Coronary artery (tissue), 2 donors: Measurements from ENCODE around the gene AHCY.
"Not testable (repeated sequence)": the region's sequence is repeated elsewhere in the genome, so short reads cannot be mapped to it uniquely, and the experiment has no call there.

ENCODE experiments used
- DNase-seq: peaks from one replicate; pipeline ENCODE4 v3.0.0-alpha.2; 2017; ENCODE audit warnings: low spot score
- H3K27ac ChIP-seq, 2 donors: fragments of 200-600 bp; sonication (generic); one replicate each; pipeline ENCODE4 v1.5.1; 2016 to 2019
- H3K4me3 ChIP-seq: fragments of 200-600 bp; sonication (generic); 2 replicates; pipeline ENCODE4 v1.5.1; 2016; ENCODE audit warnings: mild to moderate bottlenecking, moderate library complexity
- CTCF ChIP-seq: fragments of 200-600 bp; sonication (generic); IDR thresholded peaks from one replicate; pipeline ENCODE4 v1.5.1; 2019; ENCODE audit warnings: antibody characterized with exemption

AHCY gene

GRCh38 chr20:34302723-34303533 is at the start of gene AHCY:
Gene AHCY (minus strand): TSS chr20:34303355. CDS start chr20:34303270, 85 bp downstream.
- Histone ChIP-seq H3K4me3 (peak within 1 kb of the TSS; percentile 83), H3K27ac (peak within 1 kb of the TSS; percentile 80 to 99)
- peak; percentile 98 for DNase-seq
- no peak for TF ChIP-seq CTCF

- TF ChIP-seq CTCF = no peak
- Histone ChIP-seq H3K27ac (no peak overlapping the region), H3K4me3 (no peak overlapping the region)
- no peak for DNase-seq
These were observed 46.9 kb upstream of the AHCY start for GRCh38 chr20:34350095-34350494.

GRCh38 chr20:34347571-34347970 is 44.4 kb upstream of the AHCY start:
- no peak overlapping the region for H3K27ac ChIP-seq
- no peak for DNase-seq
- TF ChIP-seq CTCF = no peak
- H3K4me3 ChIP-seq = no peak overlapping the region

- H3K27ac ChIP-seq = not testable (repeated sequence)
These were observed 43.3 kb upstream of the AHCY start for GRCh38 chr20:34346533-34346865.

GRCh38 chr20:34345839-34346532 is 42.8 kb upstream of the AHCY start:
- not testable (repeated sequence) for H3K4me3 ChIP-seq, H3K27ac ChIP-seq, DNase-seq

More at GRCh38 chr20:34346533-34346865, 43.3 kb upstream of the AHCY start:
- not testable (repeated sequence) for DNase-seq, H3K4me3 ChIP-seq

GRCh38 chr20:34345402-34345736 is 42.2 kb upstream of the AHCY start:
- H3K27ac ChIP-seq = no peak overlapping the region
- no peak for DNase-seq
- no peak overlapping the region for H3K4me3 ChIP-seq
- TF ChIP-seq CTCF = no peak

- H3K27ac ChIP-seq = no peak overlapping the region
- no peak for DNase-seq
- no peak overlapping the region for H3K4me3 ChIP-seq
- no peak for TF ChIP-seq CTCF
These were observed 41.1 kb upstream of the AHCY start for GRCh38 chr20:34344238-34344637.
